HepG2 (cell line): ENCODE data around the gene MFRP. TPM values are rescaled to one million over a fixed set of nuclear protein-coding genes. Genes with fewer than 3 reads are reported as not detected.

Experiments
- GABPA ChIP-seq, 2 experiments: IDR thresholded peaks; 2 replicates each; pipeline ENCODE4 v1.6.1; 2011 to 2016; ENCODE audit warnings: low read depth in 2 of 2, low read length in 1 of 2, missing biosample characterization in 1 of 2, missing genetic modification characterization in 1 of 2
- RFX5 ChIP-seq: IDR thresholded peaks from 2 replicates; pipeline ENCODE4 v1.6.1; 2011; ENCODE audit warnings: low read depth, low read length, improper control_type of control experiment
- RXRB ChIP-seq: IDR thresholded peaks from 2 replicates; pipeline ENCODE4 v1.6.1; 2016; ENCODE audit warnings: borderline replicate concordance, missing genetic modification reagents, missing compliant biosample characterization
- SSRP1 ChIP-seq: IDR thresholded peaks from 2 replicates; pipeline ENCODE4 v1.6.1; 2016; ENCODE audit warnings: control low read depth
- TBL1XR1 ChIP-seq: fragments of 150-350 bp; IDR thresholded peaks from 2 replicates; pipeline ENCODE4 v1.6.1; 2014; ENCODE audit warnings: borderline replicate concordance, low read length; ENCODE audit not compliant: partially characterized antibody
- ZNF274 ChIP-seq: sonication (generic); formaldehyde crosslinking; IDR thresholded peaks from 2 replicates; pipeline ENCODE4 v1.5.1; 2020; ENCODE audit warnings: mild to moderate bottlenecking, missing genetic modification reagents
- ZNF350 ChIP-seq: sonication (generic); formaldehyde crosslinking; IDR thresholded peaks from 2 replicates; pipeline ENCODE4 v1.4.0; 2020; ENCODE audit warnings: mild to moderate bottlenecking, low read depth, missing genetic modification reagents, borderline replicate concordance
- ZNF629 ChIP-seq: sonication (generic); formaldehyde crosslinking; conservative IDR thresholded peaks from 2 replicates; pipeline ENCODE4 v1.5.0; 2020; ENCODE audit warnings: missing genetic modification reagents
- ZNF709 ChIP-seq: sonication (generic); formaldehyde crosslinking; IDR thresholded peaks from 2 replicates; pipeline ENCODE4 v1.5.0; 2020; ENCODE audit warnings: mild to moderate bottlenecking, missing genetic modification reagents
- polyA plus RNA-seq, 8 experiments: library from polyadenylated mRNA; depleted of rRNA in 3 of 8; stranded (reverse) in 7 of 8; unstranded in 1 of 8; fragments of >200 nt; fragmentation: Illumina TruSeq in 4 of 8; extraction: Trizol in 4 of 8; gene quantifications; 2 replicates each; pipeline versions ENCODE4 v1.2.1 to v1.2.3, GENCODE V29; 2011 to 2016; ENCODE audit warnings: low read depth in 4 of 8, missing spikeins in 1 of 8, mixed read lengths in 1 of 8; ENCODE audit not compliant: insufficient read depth in 1 of 8
- total RNA-seq, 5 experiments: library from RNA; depleted of rRNA; stranded (reverse); fragments of >200 nt; fragmentation: Illumina TruSeq; extraction: Trizol; gene quantifications; 2 replicates each; pipeline ENCODE4 v1.2.3, GENCODE V29; 2016; ENCODE audit warnings: low read depth in 1 of 5
- TF ChIP-seq, protein P1 (sequence below): sonication (generic); formaldehyde crosslinking; IDR thresholded peaks from 2 replicates; pipeline ENCODE4 v1.5.1; 2020; ENCODE audit warnings: mild to moderate bottlenecking, missing genetic modification reagents, moderate library complexity
- TF ChIP-seq, protein P2 (sequence below): sonication (generic); formaldehyde crosslinking; IDR thresholded peaks from 2 replicates; pipeline ENCODE4 v1.9.0; 2022; ENCODE audit warnings: missing genetic modification reagents, mild to moderate bottlenecking, borderline replicate concordance
- TF ChIP-seq, protein P3 (sequence below): sonication (generic); formaldehyde crosslinking; IDR thresholded peaks from 2 replicates; pipeline ENCODE4 v1.4.0; 2020; ENCODE audit warnings: missing genetic modification reagents, borderline replicate concordance
- TF ChIP-seq, protein P4 (sequence below): sonication (generic); formaldehyde crosslinking; IDR thresholded peaks from 2 replicates; pipeline ENCODE4 v1.5.0; 2020; ENCODE audit warnings: missing genetic modification reagents, mild to moderate bottlenecking, borderline replicate concordance
- TF ChIP-seq, protein P5 (sequence below): sonication (generic); formaldehyde crosslinking; IDR thresholded peaks from 2 replicates; pipeline ENCODE4 v1.9.0; 2021; ENCODE audit warnings: missing genetic modification reagents, borderline replicate concordance
- TF ChIP-seq, protein P6 (sequence below): sonication (generic); formaldehyde crosslinking; IDR thresholded peaks from 2 replicates; pipeline ENCODE4 v1.4.0; 2020; ENCODE audit warnings: missing genetic modification reagents, borderline replicate concordance

MFRP gene
- total and polyA plus RNA-seq, 2 of the 13 experiments (the other 11 are each of a cell fraction or from before 2014, with no cell fraction given) = not detected

DNA sequence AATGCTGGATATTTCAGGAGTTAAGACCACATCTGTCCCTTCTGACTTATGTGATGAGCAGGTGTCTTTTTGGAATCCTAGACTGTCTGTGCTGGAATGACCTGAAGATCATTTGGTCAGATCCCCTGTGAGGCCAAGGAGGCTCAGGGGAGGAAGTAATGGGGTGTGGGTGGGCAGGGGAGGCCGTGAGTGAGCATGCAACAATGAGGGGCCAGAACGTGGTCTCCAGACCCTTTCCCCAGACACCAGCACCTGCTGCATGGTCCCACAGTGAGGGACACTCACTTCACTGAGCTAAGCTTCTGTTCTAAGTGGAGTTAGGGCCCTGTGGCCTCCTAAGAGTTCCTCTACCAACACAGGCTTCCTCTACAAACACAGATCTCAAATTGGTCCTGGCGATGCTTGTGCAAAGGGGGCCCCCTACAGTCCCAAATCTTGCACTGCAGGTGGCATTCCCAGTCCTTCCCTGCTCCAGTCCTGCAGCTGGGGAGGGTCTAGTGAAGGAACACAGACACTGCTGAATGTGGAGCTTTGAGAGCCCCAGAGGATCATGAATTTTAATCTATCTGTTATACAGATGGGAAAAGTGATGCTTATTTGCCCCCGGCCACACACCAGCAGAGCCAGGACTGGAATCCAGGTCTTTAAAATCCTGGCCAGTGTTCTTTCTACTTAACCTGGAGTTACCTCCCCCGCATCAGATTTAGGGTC lies 27.6 kb upstream of the MFRP start (continued):
- no peak for TF ChIP-seq ZNF629 (CRISPR knock-in tag)
- no peak for TF ChIP-seq GABPA (IDR thresholded peaks at IDR 0.05; ENCODE audit: low read depth, low read length)
- 0 out of 2 replicates have a peak, but pooled peaks have one; percentile 12 for TF ChIP-seq GABPA (CRISPR knock-in tag; IDR thresholded peaks at IDR 0.05; ENCODE audit: low read depth)
- no peak for TF ChIP-seq ZNF709
- no peak for TF ChIP-seq TBL1XR1
- TF ChIP-seq, protein P1, sequence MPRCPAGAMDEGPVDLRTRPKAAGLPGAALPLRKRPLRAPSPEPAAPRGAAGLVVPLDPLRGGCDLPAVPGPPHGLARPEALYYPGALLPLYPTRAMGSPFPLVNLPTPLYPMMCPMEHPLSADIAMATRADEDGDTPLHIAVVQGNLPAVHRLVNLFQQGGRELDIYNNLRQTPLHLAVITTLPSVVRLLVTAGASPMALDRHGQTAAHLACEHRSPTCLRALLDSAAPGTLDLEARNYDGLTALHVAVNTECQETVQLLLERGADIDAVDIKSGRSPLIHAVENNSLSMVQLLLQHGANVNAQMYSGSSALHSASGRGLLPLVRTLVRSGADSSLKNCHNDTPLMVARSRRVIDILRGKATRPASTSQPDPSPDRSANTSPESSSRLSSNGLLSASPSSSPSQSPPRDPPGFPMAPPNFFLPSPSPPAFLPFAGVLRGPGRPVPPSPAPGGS (CRISPR knock-in tag) = no peak
- no peak for TF ChIP-seq RFX5
- TF ChIP-seq ZNF350 (CRISPR knock-in tag) = no peak
- peak; percentile 3; the same call in 1 of the 2 replicates for TF ChIP-seq RXRB (CRISPR knock-in tag)
- TF ChIP-seq, protein P2, sequence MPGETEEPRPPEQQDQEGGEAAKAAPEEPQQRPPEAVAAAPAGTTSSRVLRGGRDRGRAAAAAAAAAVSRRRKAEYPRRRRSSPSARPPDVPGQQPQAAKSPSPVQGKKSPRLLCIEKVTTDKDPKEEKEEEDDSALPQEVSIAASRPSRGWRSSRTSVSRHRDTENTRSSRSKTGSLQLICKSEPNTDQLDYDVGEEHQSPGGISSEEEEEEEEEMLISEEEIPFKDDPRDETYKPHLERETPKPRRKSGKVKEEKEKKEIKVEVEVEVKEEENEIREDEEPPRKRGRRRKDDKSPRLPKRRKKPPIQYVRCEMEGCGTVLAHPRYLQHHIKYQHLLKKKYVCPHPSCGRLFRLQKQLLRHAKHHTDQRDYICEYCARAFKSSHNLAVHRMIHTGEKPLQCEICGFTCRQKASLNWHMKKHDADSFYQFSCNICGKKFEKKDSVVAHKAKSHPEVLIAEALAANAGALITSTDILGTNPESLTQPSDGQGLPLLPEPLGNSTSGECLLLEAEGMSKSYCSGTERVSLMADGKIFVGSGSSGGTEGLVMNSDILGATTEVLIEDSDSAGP (CRISPR knock-in tag) = peak; percentile 31; the same call in 1 of the 2 replicates
- TF ChIP-seq, protein P3, sequence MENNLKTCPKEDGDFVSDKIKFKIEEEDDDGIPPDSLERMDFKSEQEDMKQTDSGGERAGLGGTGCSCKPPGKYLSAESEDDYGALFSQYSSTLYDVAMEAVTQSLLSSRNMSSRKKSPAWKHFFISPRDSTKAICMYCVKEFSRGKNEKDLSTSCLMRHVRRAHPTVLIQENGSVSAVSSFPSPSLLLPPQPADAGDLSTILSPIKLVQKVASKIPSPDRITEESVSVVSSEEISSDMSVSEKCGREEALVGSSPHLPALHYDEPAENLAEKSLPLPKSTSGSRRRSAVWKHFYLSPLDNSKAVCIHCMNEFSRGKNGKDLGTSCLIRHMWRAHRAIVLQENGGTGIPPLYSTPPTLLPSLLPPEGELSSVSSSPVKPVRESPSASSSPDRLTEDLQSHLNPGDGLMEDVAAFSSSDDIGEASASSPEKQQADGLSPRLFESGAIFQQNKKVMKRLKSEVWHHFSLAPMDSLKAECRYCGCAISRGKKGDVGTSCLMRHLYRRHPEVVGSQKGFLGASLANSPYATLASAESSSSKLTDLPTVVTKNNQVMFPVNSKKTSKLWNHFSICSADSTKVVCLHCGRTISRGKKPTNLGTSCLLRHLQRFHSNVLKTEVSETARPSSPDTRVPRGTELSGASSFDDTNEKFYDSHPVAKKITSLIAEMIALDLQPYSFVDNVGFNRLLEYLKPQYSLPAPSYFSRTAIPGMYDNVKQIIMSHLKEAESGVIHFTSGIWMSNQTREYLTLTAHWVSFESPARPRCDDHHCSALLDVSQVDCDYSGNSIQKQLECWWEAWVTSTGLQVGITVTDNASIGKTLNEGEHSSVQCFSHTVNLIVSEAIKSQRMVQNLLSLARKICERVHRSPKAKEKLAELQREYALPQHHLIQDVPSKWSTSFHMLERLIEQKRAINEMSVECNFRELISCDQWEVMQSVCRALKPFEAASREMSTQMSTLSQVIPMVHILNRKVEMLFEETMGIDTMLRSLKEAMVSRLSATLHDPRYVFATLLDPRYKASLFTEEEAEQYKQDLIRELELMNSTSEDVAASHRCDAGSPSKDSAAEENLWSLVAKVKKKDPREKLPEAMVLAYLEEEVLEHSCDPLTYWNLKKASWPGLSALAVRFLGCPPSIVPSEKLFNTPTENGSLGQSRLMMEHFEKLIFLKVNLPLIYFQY (CRISPR knock-in tag) = 0 out of 2 replicates have a peak, but pooled peaks have one; percentile 41
- 0 out of 2 replicates have a peak, but pooled peaks have one; percentile 40 for TF ChIP-seq SSRP1 (CRISPR knock-in tag)
- TF ChIP-seq, protein P4, sequence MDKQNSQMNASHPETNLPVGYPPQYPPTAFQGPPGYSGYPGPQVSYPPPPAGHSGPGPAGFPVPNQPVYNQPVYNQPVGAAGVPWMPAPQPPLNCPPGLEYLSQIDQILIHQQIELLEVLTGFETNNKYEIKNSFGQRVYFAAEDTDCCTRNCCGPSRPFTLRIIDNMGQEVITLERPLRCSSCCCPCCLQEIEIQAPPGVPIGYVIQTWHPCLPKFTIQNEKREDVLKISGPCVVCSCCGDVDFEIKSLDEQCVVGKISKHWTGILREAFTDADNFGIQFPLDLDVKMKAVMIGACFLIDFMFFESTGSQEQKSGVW (CRISPR knock-in tag) = no peak
- TF ChIP-seq, protein P5, sequence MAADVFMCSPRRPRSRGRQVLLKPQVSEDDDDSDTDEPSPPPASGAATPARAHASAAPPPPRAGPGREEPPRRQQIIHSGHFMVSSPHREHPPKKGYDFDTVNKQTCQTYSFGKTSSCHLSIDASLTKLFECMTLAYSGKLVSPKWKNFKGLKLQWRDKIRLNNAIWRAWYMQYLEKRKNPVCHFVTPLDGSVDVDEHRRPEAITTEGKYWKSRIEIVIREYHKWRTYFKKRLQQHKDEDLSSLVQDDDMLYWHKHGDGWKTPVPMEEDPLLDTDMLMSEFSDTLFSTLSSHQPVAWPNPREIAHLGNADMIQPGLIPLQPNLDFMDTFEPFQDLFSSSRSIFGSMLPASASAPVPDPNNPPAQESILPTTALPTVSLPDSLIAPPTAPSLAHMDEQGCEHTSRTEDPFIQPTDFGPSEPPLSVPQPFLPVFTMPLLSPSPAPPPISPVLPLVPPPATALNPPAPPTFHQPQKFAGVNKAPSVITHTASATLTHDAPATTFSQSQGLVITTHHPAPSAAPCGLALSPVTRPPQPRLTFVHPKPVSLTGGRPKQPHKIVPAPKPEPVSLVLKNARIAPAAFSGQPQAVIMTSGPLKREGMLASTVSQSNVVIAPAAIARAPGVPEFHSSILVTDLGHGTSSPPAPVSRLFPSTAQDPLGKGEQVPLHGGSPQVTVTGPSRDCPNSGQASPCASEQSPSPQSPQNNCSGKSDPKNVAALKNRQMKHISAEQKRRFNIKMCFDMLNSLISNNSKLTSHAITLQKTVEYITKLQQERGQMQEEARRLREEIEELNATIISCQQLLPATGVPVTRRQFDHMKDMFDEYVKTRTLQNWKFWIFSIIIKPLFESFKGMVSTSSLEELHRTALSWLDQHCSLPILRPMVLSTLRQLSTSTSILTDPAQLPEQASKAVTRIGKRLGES (CRISPR knock-in tag) = no peak
- TF ChIP-seq, protein P6, sequence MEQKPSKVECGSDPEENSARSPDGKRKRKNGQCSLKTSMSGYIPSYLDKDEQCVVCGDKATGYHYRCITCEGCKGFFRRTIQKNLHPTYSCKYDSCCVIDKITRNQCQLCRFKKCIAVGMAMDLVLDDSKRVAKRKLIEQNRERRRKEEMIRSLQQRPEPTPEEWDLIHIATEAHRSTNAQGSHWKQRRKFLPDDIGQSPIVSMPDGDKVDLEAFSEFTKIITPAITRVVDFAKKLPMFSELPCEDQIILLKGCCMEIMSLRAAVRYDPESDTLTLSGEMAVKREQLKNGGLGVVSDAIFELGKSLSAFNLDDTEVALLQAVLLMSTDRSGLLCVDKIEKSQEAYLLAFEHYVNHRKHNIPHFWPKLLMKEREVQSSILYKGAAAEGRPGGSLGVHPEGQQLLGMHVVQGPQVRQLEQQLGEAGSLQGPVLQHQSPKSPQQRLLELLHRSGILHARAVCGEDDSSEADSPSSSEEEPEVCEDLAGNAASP (CRISPR knock-in tag) = peak; percentile 56; the same call in 1 of the 2 replicates
- TF ChIP-seq ZNF274 (CRISPR knock-in tag) = no peak
